ENCODE measurements around the gene TNFSF12.

DNA sequence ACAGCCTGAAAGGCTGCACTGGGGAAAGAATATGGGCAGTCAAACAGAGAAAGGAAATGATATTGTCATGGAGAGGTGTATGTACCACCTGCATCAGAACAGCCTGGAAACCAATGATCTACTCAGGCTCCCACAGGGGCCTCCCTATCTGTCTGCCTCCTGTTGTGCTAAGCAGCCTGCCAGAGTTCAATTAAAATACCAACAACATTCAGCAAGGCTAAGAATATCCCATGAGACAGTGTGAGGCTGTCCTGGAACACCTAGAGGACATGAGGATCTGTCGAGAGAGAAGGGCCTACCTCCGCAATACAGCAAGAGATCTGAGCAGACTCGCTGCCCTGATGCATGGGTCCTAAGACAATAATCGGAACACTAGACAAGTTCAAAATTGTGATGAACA is 57.4 kb downstream of the TNFSF12 start:
- TF ChIP-seq, protein P1, sequence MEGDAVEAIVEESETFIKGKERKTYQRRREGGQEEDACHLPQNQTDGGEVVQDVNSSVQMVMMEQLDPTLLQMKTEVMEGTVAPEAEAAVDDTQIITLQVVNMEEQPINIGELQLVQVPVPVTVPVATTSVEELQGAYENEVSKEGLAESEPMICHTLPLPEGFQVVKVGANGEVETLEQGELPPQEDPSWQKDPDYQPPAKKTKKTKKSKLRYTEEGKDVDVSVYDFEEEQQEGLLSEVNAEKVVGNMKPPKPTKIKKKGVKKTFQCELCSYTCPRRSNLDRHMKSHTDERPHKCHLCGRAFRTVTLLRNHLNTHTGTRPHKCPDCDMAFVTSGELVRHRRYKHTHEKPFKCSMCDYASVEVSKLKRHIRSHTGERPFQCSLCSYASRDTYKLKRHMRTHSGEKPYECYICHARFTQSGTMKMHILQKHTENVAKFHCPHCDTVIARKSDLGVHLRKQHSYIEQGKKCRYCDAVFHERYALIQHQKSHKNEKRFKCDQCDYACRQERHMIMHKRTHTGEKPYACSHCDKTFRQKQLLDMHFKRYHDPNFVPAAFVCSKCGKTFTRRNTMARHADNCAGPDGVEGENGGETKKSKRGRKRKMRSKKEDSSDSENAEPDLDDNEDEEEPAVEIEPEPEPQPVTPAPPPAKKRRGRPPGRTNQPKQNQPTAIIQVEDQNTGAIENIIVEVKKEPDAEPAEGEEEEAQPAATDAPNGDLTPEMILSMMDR (IDR thresholded peaks at IDR 0.05; ENCODE audit: low read length), result no peak
- TF ChIP-seq EZH2 (IDR thresholded peaks at IDR 0.05; ENCODE audit: borderline replicate concordance, low read length), result no peak

All from OCI-LY1 (cell line).